ENCODE results near the gene DYRK4. TPM values are rescaled to one million over a fixed set of nuclear protein-coding genes. Genes with fewer than 3 reads are reported as not detected.

The DYRK4 gene
- total RNA-seq, 4 donors from 2014 or later, result 20.1 to 28.9 (median 21.1) TPM

DNA sequence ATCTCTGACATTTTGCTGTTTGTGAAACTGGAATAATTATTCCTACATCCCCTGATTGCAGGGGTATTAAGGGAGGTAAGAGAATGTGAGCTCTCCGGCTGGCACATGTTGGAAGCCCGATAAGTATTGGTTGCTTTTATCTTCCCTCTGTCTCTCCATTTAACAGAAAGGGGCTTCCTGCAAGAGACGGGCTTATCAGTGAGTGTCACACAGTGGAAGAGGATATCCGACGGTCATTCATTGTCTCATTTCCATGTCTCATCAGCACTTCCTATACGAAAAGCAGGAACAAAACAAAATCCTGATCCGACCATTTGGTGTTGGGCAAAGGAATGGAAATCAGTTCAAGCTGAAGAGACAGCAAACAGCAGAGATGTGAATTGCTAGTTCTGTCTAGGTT lies 10.7 kb downstream of the DYRK4 start:
- DNase-seq (no peak), ATAC-seq (no peak)
- no peaks in the 10 kb centered on the region for H3K36me3 ChIP-seq
- intact Hi-C loops (cut with DNase I; ENCODE audit: low total_unique reads) (no loop called here), in situ Hi-C loops (cut with MboI; ENCODE audit: low sequenced_read_pairs in 4 of 4) (no loop called here)
- no peaks in the 10 kb centered on the region for H3K4me1 ChIP-seq
- H3K9me3 ChIP-seq, result no peaks in the 10 kb centered on the region
- no peak overlapping the region for H3K4me3 ChIP-seq
- TF ChIP-seq, protein P1, sequence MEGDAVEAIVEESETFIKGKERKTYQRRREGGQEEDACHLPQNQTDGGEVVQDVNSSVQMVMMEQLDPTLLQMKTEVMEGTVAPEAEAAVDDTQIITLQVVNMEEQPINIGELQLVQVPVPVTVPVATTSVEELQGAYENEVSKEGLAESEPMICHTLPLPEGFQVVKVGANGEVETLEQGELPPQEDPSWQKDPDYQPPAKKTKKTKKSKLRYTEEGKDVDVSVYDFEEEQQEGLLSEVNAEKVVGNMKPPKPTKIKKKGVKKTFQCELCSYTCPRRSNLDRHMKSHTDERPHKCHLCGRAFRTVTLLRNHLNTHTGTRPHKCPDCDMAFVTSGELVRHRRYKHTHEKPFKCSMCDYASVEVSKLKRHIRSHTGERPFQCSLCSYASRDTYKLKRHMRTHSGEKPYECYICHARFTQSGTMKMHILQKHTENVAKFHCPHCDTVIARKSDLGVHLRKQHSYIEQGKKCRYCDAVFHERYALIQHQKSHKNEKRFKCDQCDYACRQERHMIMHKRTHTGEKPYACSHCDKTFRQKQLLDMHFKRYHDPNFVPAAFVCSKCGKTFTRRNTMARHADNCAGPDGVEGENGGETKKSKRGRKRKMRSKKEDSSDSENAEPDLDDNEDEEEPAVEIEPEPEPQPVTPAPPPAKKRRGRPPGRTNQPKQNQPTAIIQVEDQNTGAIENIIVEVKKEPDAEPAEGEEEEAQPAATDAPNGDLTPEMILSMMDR (IDR thresholded peaks at IDR 0.05 in 4 of 5, conservative IDR thresholded peaks at IDR 0.05 in 1 of 5), result no peak
- no peak for TF ChIP-seq POLR2A (IDR thresholded peaks at IDR 0.05)
- peaks cover 0 to 2% (median 0%) of the 10 kb centered on the region in 3 donors for H3K27me3 ChIP-seq
- H3K27ac ChIP-seq, result no peak overlapping the region

DNA sequence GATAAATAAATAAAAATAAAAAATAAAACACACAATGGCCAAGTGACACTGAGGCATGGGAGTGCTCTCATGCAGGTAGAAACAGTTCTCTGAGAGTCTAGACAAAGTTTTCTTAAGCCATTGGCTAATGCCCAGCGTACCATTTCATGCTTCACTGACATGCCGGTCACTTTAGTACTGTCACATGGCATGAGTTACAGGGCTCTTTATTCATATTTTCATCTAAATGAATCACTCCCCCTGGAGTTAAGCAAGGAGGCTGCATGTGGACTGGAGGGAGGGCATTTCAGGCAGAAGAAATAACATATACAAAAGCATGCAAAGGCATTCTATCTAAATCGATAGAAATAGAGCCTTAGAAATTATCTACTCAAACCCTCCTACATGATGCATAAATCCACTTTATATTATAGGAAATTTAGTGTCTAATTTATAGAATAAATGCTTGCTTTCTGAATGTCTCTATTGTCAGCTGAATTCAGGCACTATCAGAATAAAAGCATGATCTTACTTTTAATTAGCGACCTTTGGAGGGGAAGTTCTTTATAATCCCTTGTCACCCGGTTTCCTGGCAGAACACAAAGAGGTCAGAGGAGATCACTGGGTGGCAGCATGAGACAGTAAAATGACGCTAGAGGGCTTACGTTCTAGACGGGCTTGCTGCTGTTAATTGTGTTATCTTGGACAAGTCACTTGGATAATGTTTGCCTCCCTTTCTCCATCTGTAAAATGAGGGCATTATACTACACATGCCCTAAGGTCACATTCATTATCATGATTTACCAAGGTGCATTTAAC lies 17.5 kb downstream of the DYRK4 start:
- intact Hi-C loops (cut with DNase I; ENCODE audit: low total_unique reads) (no loop called here), in situ Hi-C loops (cut with MboI; ENCODE audit: low sequenced_read_pairs in 4 of 4) (no loop called here)
- Histone ChIP-seq H3K9me3 (no peaks in the 10 kb centered on the region), H3K4me1 (no peaks in the 10 kb centered on the region), H3K36me3 (no peaks in the 10 kb centered on the region), H3K4me3 (no peak overlapping the region), H3K27ac (no peak overlapping the region), H3K27me3 (peaks cover 0 to 4% (median 2%) of the 10 kb centered on the region in 3 donors)
- no peak for DNase-seq
- no peak for TF ChIP-seq POLR2A (IDR thresholded peaks at IDR 0.05)
- TF ChIP-seq, protein P1 (IDR thresholded peaks at IDR 0.05 in 4 of 5, conservative IDR thresholded peaks at IDR 0.05 in 1 of 5), result no peak
- ATAC-seq, result no peak

DNA sequence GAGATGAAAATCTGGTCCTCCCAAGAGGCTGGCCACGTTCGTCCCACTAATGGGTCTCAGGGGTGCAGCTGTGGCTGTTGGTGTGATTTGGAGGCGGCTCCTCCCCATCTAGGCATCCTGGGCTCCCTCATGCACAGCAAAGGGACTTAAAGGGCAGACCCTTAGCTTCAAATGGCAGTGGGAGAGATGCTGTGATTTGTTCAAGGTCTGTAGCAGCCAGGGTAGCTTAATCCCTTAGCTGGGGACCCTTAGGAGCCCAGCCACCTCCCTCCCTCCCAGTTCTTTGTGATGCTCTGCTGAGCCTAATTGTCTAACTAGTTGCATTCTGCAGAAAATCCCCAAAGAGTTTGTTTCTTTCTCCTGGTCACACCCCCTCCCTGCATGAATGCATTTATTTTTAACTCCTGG lies 18.3 kb downstream of the DYRK4 start:
- Histone ChIP-seq H3K36me3 (no peaks in the 10 kb centered on the region), H3K4me1 (no peaks in the 10 kb centered on the region), H3K27ac (no peak overlapping the region), H3K9me3 (no peaks in the 10 kb centered on the region), H3K27me3 (peaks cover 0 to 4% (median 2%) of the 10 kb centered on the region in 3 donors), H3K4me3 (no peak overlapping the region)
- ATAC-seq (no peak), DNase-seq (no peak)
- TF ChIP-seq, protein P1 (IDR thresholded peaks at IDR 0.05 in 4 of 5, conservative IDR thresholded peaks at IDR 0.05 in 1 of 5), result no peak
- no peak for TF ChIP-seq POLR2A (IDR thresholded peaks at IDR 0.05)
- intact Hi-C loops (cut with DNase I; ENCODE audit: low total_unique reads) (no loop called here), in situ Hi-C loops (cut with MboI; ENCODE audit: low sequenced_read_pairs in 4 of 4) (no loop called here)

DNA sequence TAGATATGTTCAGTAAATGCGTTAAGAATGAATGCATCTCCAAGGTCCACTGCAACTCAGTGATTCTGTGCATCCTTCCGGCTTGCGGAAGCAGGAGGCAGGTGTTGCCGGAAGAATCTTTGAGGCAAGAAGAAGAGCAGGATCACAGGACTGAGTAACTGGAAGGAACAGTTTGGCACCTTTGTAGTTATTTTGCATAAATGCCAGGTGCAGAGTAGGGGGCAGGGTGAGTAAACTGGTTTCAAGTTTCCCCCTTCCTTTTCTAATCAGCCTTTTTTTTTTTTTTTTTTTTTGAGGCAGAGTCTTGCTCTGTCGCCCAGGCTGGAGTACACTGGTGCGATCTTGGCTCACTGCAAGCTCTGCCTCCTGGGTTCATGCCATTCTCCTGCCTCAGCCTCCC lies 22.3 kb downstream of the DYRK4 start:
- H3K36me3 ChIP-seq, result no peaks in the 10 kb centered on the region
- H3K9me3 ChIP-seq, result no peaks in the 10 kb centered on the region
- H3K27ac ChIP-seq, result no peak overlapping the region
- intact Hi-C loops (cut with DNase I; ENCODE audit: low total_unique reads), result no loop called here
- TF ChIP-seq, protein P1 (IDR thresholded peaks at IDR 0.05 in 4 of 5, conservative IDR thresholded peaks at IDR 0.05 in 1 of 5), result no peak
- no peak for TF ChIP-seq POLR2A (IDR thresholded peaks at IDR 0.05)
- H3K4me3 ChIP-seq, result no peak overlapping the region
- in situ Hi-C loops (cut with MboI; ENCODE audit: low sequenced_read_pairs in 4 of 4), result no loop called here
- H3K4me1 ChIP-seq, result no peaks in the 10 kb centered on the region
- peaks cover 0 to 4% (median 0%) of the 10 kb centered on the region in 3 donors for H3K27me3 ChIP-seq
- DNase-seq (no peak), ATAC-seq (no peak)

Data from gastrocnemius medialis (tissue), 4 donors.